K562 (cell line): ENCODE measurements around the gene EFHC2. TPM values are rescaled to one million over a fixed set of nuclear protein-coding genes. Genes with fewer than 3 reads are reported as not detected.
A peak's percentile ranks its signal among the peaks of the same experiment; 100 is the strongest.

Experiments
- ATAC-seq: fragments of 200-7000 bp; cut with Tn5 transposase; 3 replicates; pipeline ENCODE4 v1.9.1; 2020; ENCODE audit warnings: moderate library complexity
- BruUV-seq: library from RNA; stranded (reverse); fragments of 400-500 nt; replicated peaks from 2 replicates; lab custom pipeline; 2021; lab: Mats Ljungman, UMichigan
- CTCF ChIA-PET: fragments of 300-600 bp; formaldehyde crosslinking; extraction: SDS; loops from one replicate; lab custom pipeline; 2021; ENCODE audit warnings: low intra/inter-chr PET ratio; lab: Yijun Ruan, JAX
- POLR2A ChIA-PET: fragments of 300-600, 350-650 bp; sonication (Branson Sonifier 250); formaldehyde crosslinking; extraction: SDS; loops from one replicate; lab custom pipeline; 2021; ENCODE audit warnings: antibody characterized with exemption, inconsistent platforms; lab: Yijun Ruan, JAX
- DNase-seq, 4 experiments: peaks; one replicate each; pipeline versions ENCODE4 v3.0.0 to v3.0.0-alpha.2; 2011 to 2018; ENCODE audit warnings: low spot score in 3 of 4, mixed read lengths in 3 of 4; ENCODE audit errors: extremely low read depth in 1 of 4
- FAIRE-seq: peaks from 2 replicates; lab custom pipeline; 2011; peaks lifted over from hg19 to GRCh38; lab: Jason Lieb, UNC
- H2AFZ ChIP-seq: 2 replicates; pipeline ENCODE4 v1.6.0; 2011; ENCODE audit warnings: low read depth, low read length, control low read depth, inconsistent platforms
- H3K27ac ChIP-seq: fragments of 200-600 bp; 3 replicates; pipeline ENCODE4 v1.8.0; 2011; ENCODE audit warnings: low read depth, mild to moderate bottlenecking, control low read depth, inconsistent platforms, low read length, moderate library complexity, mixed read lengths; ENCODE audit errors: extremely low read depth
- H3K27me3 ChIP-seq, 2 experiments: fragments of 300-600 bp in 1 of 2; 2 replicates in 1 of 2; 3 replicates in 1 of 2; pipeline versions ENCODE4 v1.6.0 to v1.8.0; 2011; ENCODE audit warnings: inconsistent platforms in 2 of 2, low read length in 2 of 2, mild to moderate bottlenecking in 1 of 2, mixed read lengths in 1 of 2, moderate library complexity in 1 of 2; ENCODE audit not compliant: control insufficient read depth in 2 of 2, insufficient read depth in 2 of 2
- H3K36me3 ChIP-seq: fragments of 300-600 bp; 3 replicates; pipeline ENCODE4 v1.8.0; 2011; ENCODE audit warnings: mild to moderate bottlenecking, low read length, inconsistent platforms; ENCODE audit not compliant: control insufficient read depth, insufficient read depth
- H3K4me1 ChIP-seq, 2 experiments: fragments of 200-600 bp in 1 of 2; replicated peaks in 1 of 2; 2 replicates in 1 of 2; 3 replicates in 1 of 2; pipeline versions ENCODE4 v1.5.1 to v1.8.0; 2011; ENCODE audit warnings: inconsistent platforms in 2 of 2, low read length in 2 of 2, mild to moderate bottlenecking in 1 of 2, mixed read lengths in 1 of 2, moderate library complexity in 1 of 2; ENCODE audit not compliant: control insufficient read depth in 2 of 2, insufficient read depth in 2 of 2
- H3K4me2 ChIP-seq: 2 replicates; pipeline ENCODE4 v1.6.1; 2011; ENCODE audit warnings: low read length, control low read depth, inconsistent platforms, mixed read lengths; ENCODE audit not compliant: insufficient read depth
- H3K4me3 ChIP-seq: fragments of 200-600 bp; sonication (generic), shearing (Covaris generic); 2 replicates; pipeline ENCODE4 v1.5.1; 2016; ENCODE audit warnings: control low read depth, inconsistent platforms
- H3K79me2 ChIP-seq: fragments of 200-600 bp; 3 replicates; pipeline ENCODE4 v1.8.0; 2011; ENCODE audit warnings: low read length, inconsistent platforms; ENCODE audit not compliant: control insufficient read depth, insufficient read depth
- H3K9ac ChIP-seq, 2 experiments: 2 replicates each; pipeline versions ENCODE4 v1.6.0 to v1.6.1; 2011; ENCODE audit warnings: low read depth in 2 of 2, low read length in 2 of 2, control low read depth in 1 of 2, inconsistent platforms in 1 of 2, mild to moderate bottlenecking in 1 of 2, mixed read lengths in 1 of 2; ENCODE audit not compliant: insufficient read depth in 1 of 2
- H3K9me1 ChIP-seq: one replicate; pipeline ENCODE4 v1.6.0; 2011; ENCODE audit warnings: inconsistent platforms, mild to moderate bottlenecking, low read length, moderate library complexity; ENCODE audit not compliant: control insufficient read depth, insufficient read depth
- H3K9me3 ChIP-seq: replicated peaks from 2 replicates; pipeline ENCODE4 v1.5.1; 2011; ENCODE audit warnings: low read depth, low read length, inconsistent platforms; ENCODE audit not compliant: control insufficient read depth, insufficient read depth
- H4K20me1 ChIP-seq: replicated peaks from 2 replicates; pipeline ENCODE4 v1.6.1; 2011; ENCODE audit warnings: low read length, inconsistent platforms, mixed read lengths; ENCODE audit not compliant: control insufficient read depth, insufficient read depth
- BCOR ChIP-seq: fragments of 450-650 bp; IDR thresholded peaks from 2 replicates; pipeline ENCODE4 v1.6.1; 2016
- CREB1 ChIP-seq, 2 experiments: sonication (generic) in 1 of 2; formaldehyde crosslinking in 1 of 2; IDR thresholded peaks; 2 replicates each; pipeline versions ENCODE4 v1.6.1 to v1.8.0; 2012 to 2022; ENCODE audit warnings: inconsistent platforms in 1 of 2, mild to moderate bottlenecking in 1 of 2, missing genetic modification reagents in 1 of 2, moderate library complexity in 1 of 2
- DMBX1 ChIP-seq: fragments of 250-450 bp; sonication (Bioruptor Pico); IDR thresholded peaks from 2 replicates; pipeline ENCODE4 v1.8.0; 2022; ENCODE audit warnings: inconsistent platforms, mild to moderate bottlenecking, moderate library complexity, borderline replicate concordance
- ETV1 ChIP-seq: fragments of 450-650 bp; conservative IDR thresholded peaks from 2 replicates; pipeline ENCODE4 v1.6.1; 2016; ENCODE audit warnings: missing genetic modification characterization, control low read depth, low read depth, missing compliant biosample characterization
- ETV5 ChIP-seq: sonication (generic); formaldehyde crosslinking; IDR thresholded peaks from 2 replicates; pipeline ENCODE4 v1.4.0; 2020; ENCODE audit warnings: low read depth, mild to moderate bottlenecking, missing genetic modification reagents
- HDAC6 ChIP-seq: IDR thresholded peaks from 2 replicates; pipeline ENCODE4 v1.6.1; 2012; ENCODE audit warnings: low read depth, mild to moderate bottlenecking, control low read depth, inconsistent platforms, low read length, moderate library complexity
- MAFF ChIP-seq: IDR thresholded peaks from 2 replicates; pipeline ENCODE4 v1.6.1; 2012; ENCODE audit warnings: low read length, improper control_type of control experiment
- NFXL1 ChIP-seq: fragments of 450-650 bp; formaldehyde crosslinking; IDR thresholded peaks from 2 replicates; pipeline ENCODE4 v1.4.0; 2021; ENCODE audit warnings: mild to moderate bottlenecking
- PML ChIP-seq: IDR thresholded peaks from 2 replicates; pipeline ENCODE4 v1.6.1; 2012; ENCODE audit warnings: low read length, inconsistent platforms
- RB1 ChIP-seq: fragments of 450-650 bp; IDR thresholded peaks from 2 replicates; pipeline ENCODE4 v1.6.1; 2017; ENCODE audit warnings: low read depth, mild to moderate bottlenecking
- SIX5 ChIP-seq, 2 experiments: IDR thresholded peaks; 2 replicates each; pipeline ENCODE4 v1.6.1; 2011; ENCODE audit warnings: low read length in 2 of 2, borderline replicate concordance in 1 of 2, low read depth in 1 of 2, mild to moderate bottlenecking in 1 of 2, moderate library complexity in 1 of 2; ENCODE audit not compliant: insufficient read depth in 1 of 2
- TBL1XR1 ChIP-seq, 2 experiments: IDR thresholded peaks; 2 replicates each; pipeline ENCODE4 v1.6.1; 2012; ENCODE audit warnings: improper control_type of control experiment in 2 of 2, low read length in 2 of 2, mild to moderate bottlenecking in 1 of 2
- TOE1 ChIP-seq, 2 experiments: fragments of 450-650 bp in 1 of 2; sonication (generic) in 1 of 2; formaldehyde crosslinking in 1 of 2; IDR thresholded peaks; 2 replicates each; pipeline versions ENCODE4 v1.7.1 to v1.8.0; 2016 to 2022; ENCODE audit warnings: borderline replicate concordance in 2 of 2, mild to moderate bottlenecking in 2 of 2, antibody characterized with exemption in 1 of 2, inconsistent platforms in 1 of 2, low read depth in 1 of 2, missing genetic modification reagents in 1 of 2, moderate library complexity in 1 of 2
- ZNF699 ChIP-seq: fragments of 250-450 bp; sonication (Bioruptor Pico); IDR thresholded peaks from 2 replicates; pipeline ENCODE4 v1.8.0; 2021; ENCODE audit warnings: mild to moderate bottlenecking, moderate library complexity; ENCODE audit not compliant: insufficient replicate concordance
- WGBS: fragments of 100-300 bp; shearing (Covaris generic); methylation state at CpG from one replicate; pipeline ENCODE4 v1.1.6; 2016; ENCODE audit warnings: low coverage, mixed read lengths; ENCODE audit not compliant: insufficient coverage; ENCODE audit errors: missing lambda C conversion rate; 5-methylcytosine and 5-hydroxymethylcytosine counted together
- in situ Hi-C: fragments of 300-500 bp; cut with MboI; formaldehyde crosslinking; loops from 4 replicates; pipeline ENCODE4 v1.15.0; 2018; ENCODE audit warnings: inconsistent platforms, mixed read lengths
- intact Hi-C: fragments of 100-400 bp; cut with micrococcal nuclease; formaldehyde crosslinking; loops from 2 replicates; pipeline ENCODE4 v1.14.2; 2022
- polyA plus RNA-seq, 8 experiments: library from polyadenylated mRNA; depleted of rRNA in 4 of 8; stranded (reverse) in 5 of 8; unstranded in 3 of 8; fragments of >200 nt; fragmentation: Nextera tagmentation in 2 of 8; fragmentation: Illumina TruSeq in 1 of 8; extraction: Ambion mirVana in 2 of 8; extraction: Trizol in 1 of 8; gene quantifications; 2 replicates each; pipeline versions ENCODE4 v1.2.1 to v1.2.3, GENCODE V29; 2011 to 2014; ENCODE audit warnings: inconsistent platforms in 1 of 8, missing spikeins in 1 of 8
- total RNA-seq, 7 experiments: library from RNA; depleted of rRNA in 6 of 7; stranded (reverse); fragments of >200 nt in 6 of 7; fragmentation: Illumina TruSeq in 2 of 7; extraction: Trizol in 2 of 7; gene quantifications; 2 replicates each; pipeline versions ENCODE4 v1.2.1 to v1.2.3, GENCODE V29; 2011 to 2021; ENCODE audit warnings: low replicate concordance in 1 of 7
- TF ChIP-seq, protein P1 (sequence below): fragments of 450-650 bp; IDR thresholded peaks from 2 replicates; pipeline ENCODE4 v1.7.1; 2018; ENCODE audit warnings: mild to moderate bottlenecking, low read depth; ENCODE audit not compliant: partially characterized antibody
- TF ChIP-seq, protein P2 (sequence below): fragments of 450-650 bp; IDR thresholded peaks from 2 replicates; pipeline ENCODE4 v1.6.1; 2018; ENCODE audit warnings: mild to moderate bottlenecking, low read depth; ENCODE audit not compliant: partially characterized antibody
- TF ChIP-seq, protein P3 (sequence below): sonication (generic); formaldehyde crosslinking; IDR thresholded peaks from 2 replicates; pipeline ENCODE4 v1.8.1; 2022; ENCODE audit warnings: missing genetic modification reagents

EFHC2 gene
- total and polyA plus RNA-seq, 9 of the 15 experiments (the other 6 are each of a cell fraction or from before 2014, with no cell fraction given): 1.3 to 8.1 (median 3.0) TPM

DNA sequence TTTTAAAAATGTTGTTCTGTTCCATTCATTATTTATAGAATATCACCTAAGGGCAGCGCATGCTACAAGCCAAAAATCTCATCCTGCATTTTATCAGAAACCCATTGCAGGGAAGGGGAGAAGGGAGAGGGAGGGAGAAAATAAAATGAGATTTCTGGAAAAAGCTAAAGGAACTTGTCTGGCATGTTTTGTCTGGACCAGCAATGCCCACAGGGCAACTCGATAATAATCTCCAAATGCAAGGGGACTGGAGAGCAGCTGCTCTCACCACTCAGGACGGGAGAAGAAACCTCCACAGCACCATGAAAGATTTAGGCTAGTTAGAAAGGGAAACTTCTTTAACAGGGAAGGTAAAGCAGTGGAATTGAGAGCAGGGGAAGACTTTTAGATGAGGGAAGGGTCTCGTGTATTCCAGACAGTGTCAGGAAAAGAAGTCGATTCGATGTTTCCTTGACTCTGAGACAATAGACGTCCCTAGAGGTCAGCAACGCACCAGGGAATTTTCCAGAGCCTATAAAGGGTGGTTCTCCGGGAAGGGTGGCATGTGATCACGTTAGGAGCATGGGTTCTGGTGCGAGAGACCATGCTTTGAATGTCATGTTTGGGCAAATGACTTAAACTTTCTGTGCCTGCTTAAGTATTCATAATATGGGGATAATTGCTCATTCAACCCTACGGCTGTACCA, 238.1 kb downstream of the EFHC2 start:
- DNase-seq (peak in 1 of 4 experiments; percentile 0), ATAC-seq (no peak), FAIRE-seq (no peak)
- Histone ChIP-seq H3K79me2 (no peaks in the 10 kb centered on the region), H3K27me3 (no peaks in the 10 kb centered on the region), H3K36me3 (no peaks in the 10 kb centered on the region), H3K4me3 (no peak overlapping the region), H3K27ac (no peak overlapping the region), H3K9ac (no peak overlapping the region), H3K9me1 (no peaks in the 10 kb centered on the region), H4K20me1 (no peaks in the 10 kb centered on the region), H3K9me3 (no peaks in the 10 kb centered on the region), H3K4me1 (no peaks in the 10 kb centered on the region), H2AFZ (no peak overlapping the region), H3K4me2 (no peak overlapping the region)
- 4% methylated on average over 10 of the region's 12 CpGs for WGBS
- intact Hi-C loops: no loop called here
- BruUV-seq: no TSS peak
- POLR2A ChIA-PET: no interaction called here
- in situ Hi-C loops: no loop called here
- CTCF ChIA-PET: no interaction called here
- no peak for TF ChIP-seq TOE1 (IDR thresholded peaks at IDR 0.05; ENCODE audit: borderline replicate concordance)
- no peak for TF ChIP-seq TOE1 (CRISPR knock-in tag; IDR thresholded peaks at IDR 0.05; ENCODE audit: borderline replicate concordance, low read depth)
- no peak for TF ChIP-seq MAFF
- TF ChIP-seq, protein P1, sequence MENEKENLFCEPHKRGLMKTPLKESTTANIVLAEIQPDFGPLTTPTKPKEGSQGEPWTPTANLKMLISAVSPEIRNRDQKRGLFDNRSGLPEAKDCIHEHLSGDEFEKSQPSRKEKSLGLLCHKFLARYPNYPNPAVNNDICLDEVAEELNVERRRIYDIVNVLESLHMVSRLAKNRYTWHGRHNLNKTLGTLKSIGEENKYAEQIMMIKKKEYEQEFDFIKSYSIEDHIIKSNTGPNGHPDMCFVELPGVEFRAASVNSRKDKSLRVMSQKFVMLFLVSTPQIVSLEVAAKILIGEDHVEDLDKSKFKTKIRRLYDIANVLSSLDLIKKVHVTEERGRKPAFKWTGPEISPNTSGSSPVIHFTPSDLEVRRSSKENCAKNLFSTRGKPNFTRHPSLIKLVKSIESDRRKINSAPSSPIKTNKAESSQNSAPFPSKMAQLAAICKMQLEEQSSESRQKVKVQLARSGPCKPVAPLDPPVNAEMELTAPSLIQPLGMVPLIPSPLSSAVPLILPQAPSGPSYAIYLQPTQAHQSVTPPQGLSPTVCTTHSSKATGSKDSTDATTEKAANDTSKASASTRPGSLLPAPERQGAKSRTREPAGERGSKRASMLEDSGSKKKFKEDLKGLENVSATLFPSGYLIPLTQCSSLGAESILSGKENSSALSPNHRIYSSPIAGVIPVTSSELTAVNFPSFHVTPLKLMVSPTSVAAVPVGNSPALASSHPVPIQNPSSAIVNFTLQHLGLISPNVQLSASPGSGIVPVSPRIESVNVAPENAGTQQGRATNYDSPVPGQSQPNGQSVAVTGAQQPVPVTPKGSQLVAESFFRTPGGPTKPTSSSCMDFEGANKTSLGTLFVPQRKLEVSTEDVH: no peak
- no peak for TF ChIP-seq SIX5 (IDR thresholded peaks at IDR 0.05; ENCODE audit: borderline replicate concordance in 1 of 2, insufficient read depth in 1 of 2, low read depth in 1 of 2, low read length in 2 of 2)
- TF ChIP-seq, protein P2, sequence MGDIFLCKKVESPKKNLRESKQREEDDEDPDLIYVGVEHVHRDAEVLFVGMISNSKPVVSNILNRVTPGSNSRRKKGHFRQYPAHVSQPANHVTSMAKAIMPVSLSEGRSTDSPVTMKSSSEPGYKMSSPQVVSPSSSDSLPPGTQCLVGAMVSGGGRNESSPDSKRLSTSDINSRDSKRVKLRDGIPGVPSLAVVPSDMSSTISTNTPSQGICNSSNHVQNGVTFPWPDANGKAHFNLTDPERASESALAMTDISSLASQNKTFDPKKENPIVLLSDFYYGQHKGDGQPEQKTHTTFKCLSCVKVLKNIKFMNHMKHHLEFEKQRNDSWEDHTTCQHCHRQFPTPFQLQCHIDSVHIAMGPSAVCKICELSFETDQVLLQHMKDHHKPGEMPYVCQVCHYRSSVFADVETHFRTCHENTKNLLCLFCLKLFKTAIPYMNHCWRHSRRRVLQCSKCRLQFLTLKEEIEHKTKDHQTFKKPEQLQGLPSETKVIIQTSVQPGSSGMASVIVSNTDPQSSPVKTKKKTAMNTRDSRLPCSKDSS: no peak
- TF ChIP-seq PML: no peak
- no peak for TF ChIP-seq ETV1 (tag)
- TF ChIP-seq, protein P3, sequence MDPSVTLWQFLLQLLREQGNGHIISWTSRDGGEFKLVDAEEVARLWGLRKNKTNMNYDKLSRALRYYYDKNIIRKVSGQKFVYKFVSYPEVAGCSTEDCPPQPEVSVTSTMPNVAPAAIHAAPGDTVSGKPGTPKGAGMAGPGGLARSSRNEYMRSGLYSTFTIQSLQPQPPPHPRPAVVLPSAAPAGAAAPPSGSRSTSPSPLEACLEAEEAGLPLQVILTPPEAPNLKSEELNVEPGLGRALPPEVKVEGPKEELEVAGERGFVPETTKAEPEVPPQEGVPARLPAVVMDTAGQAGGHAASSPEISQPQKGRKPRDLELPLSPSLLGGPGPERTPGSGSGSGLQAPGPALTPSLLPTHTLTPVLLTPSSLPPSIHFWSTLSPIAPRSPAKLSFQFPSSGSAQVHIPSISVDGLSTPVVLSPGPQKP (CRISPR knock-in tag): no peak
- no peak for TF ChIP-seq ETV5 (CRISPR knock-in tag)
- TF ChIP-seq NFXL1: no peak
- TF ChIP-seq RB1: no peak
- TF ChIP-seq BCOR: no peak
- TF ChIP-seq DMBX1 (CRISPR knock-in tag): no peak
- TF ChIP-seq HDAC6: no peak
- no peak for TF ChIP-seq CREB1 (IDR thresholded peaks at IDR 0.05)
- no peak for TF ChIP-seq CREB1 (CRISPR knock-in tag; IDR thresholded peaks at IDR 0.05)
- TF ChIP-seq TBL1XR1 (IDR thresholded peaks at IDR 0.05; ENCODE audit: low read length in 2 of 2): no peak
- no peak for TF ChIP-seq ZNF699 (CRISPR knock-in tag)
